Middle frontal gyrus (tissue), 1 donor: ENCODE results near the gene MAP3K13.

Experiments used
- DNase-seq: peaks from one replicate; pipeline ENCODE4 v3.0.0-alpha.2; 2015; ENCODE audit warnings: low spot score; ENCODE audit errors: extremely low spot score

Gene MAP3K13

GRCh38 chr3:185504636-185505035 is 141.7 kb downstream of the MAP3K13 start:
- no peak for DNase-seq

- no peak for DNase-seq
Measured at GRCh38 chr3:185507883-185508282, 144.9 kb downstream of the MAP3K13 start.

- DNase-seq = no peak
Measured at GRCh38 chr3:185508335-185508991, 145.5 kb downstream of the MAP3K13 start.

- DNase-seq = no peak
Measured at GRCh38 chr3:185511711-185512110, 148.8 kb downstream of the MAP3K13 start.

- DNase-seq = no peak
Measured at GRCh38 chr3:185517387-185518130, 154.6 kb downstream of the MAP3K13 start.

- no peak for DNase-seq
Measured at GRCh38 chr3:185519021-185519420, 156.1 kb downstream of the MAP3K13 start.

GRCh38 chr3:185521349-185522138 is 158.6 kb downstream of the MAP3K13 start:
- DNase-seq = no peak

- no peak for DNase-seq
Measured at GRCh38 chr3:185526349-185526951, 163.5 kb downstream of the MAP3K13 start.

- DNase-seq = no peak
Measured at GRCh38 chr3:185527364-185527763, 164.4 kb downstream of the MAP3K13 start.

- DNase-seq = no peak
Measured at GRCh38 chr3:185528532-185528931, 165.6 kb downstream of the MAP3K13 start.

GRCh38 chr3:185530856-185531255 is 167.9 kb downstream of the MAP3K13 start:
- DNase-seq = no peak

GRCh38 chr3:185532901-185533300 is 170.0 kb downstream of the MAP3K13 start:
- DNase-seq = no peak

- no peak for DNase-seq
Measured at GRCh38 chr3:185534511-185534910, 171.6 kb downstream of the MAP3K13 start.

GRCh38 chr3:185537369-185537970 is 174.5 kb downstream of the MAP3K13 start:
- no peak for DNase-seq
